HCT116 (cell line): ENCODE data around the gene GAP43.

Source experiments
- CEBPB ChIP-seq: IDR thresholded peaks from 2 replicates; pipeline ENCODE4 v1.6.1; 2012; ENCODE audit warnings: low read depth
- EZH2 ChIP-seq: fragments of 200-600 bp; sonication (generic); IDR thresholded peaks from 2 replicates; pipeline ENCODE4 v1.6.1; 2017; ENCODE audit warnings: antibody characterized with exemption, mixed run types
- EZH2phosphoT487 ChIP-seq: fragments of 200-600 bp; IDR thresholded peaks from 2 replicates; pipeline ENCODE4 v1.6.1; 2018; ENCODE audit warnings: antibody characterized with exemption, borderline replicate concordance
- FOSL1 ChIP-seq: IDR thresholded peaks from 2 replicates; pipeline ENCODE4 v1.6.1; 2012; ENCODE audit warnings: low read depth
- JUND ChIP-seq: IDR thresholded peaks from 2 replicates; pipeline ENCODE4 v1.6.1; 2012
- POLR2AphosphoS5 ChIP-seq: IDR thresholded peaks from 2 replicates; pipeline ENCODE4 v1.6.1; 2011; ENCODE audit warnings: mild to moderate bottlenecking, low read depth, low read length, moderate library complexity
- SP1 ChIP-seq: IDR thresholded peaks from 2 replicates; pipeline ENCODE4 v1.6.1; 2012; ENCODE audit warnings: low read depth
- TF ChIP-seq, protein P1 (sequence below), 3 experiments: fragments of 200-600 bp in 1 of 3; sonication (generic) in 1 of 3; IDR thresholded peaks in 2 of 3; conservative IDR thresholded peaks in 1 of 3; 2 replicates each; pipeline ENCODE4 v1.5.1; 2012 to 2017; ENCODE audit warnings: low read depth in 2 of 3, low read length in 2 of 3, antibody characterized with exemption in 1 of 3, borderline replicate concordance in 1 of 3, control low read depth in 1 of 3, mild to moderate bottlenecking in 1 of 3, mixed read lengths in 1 of 3, mixed run types in 1 of 3, moderate library complexity in 1 of 3; ENCODE audit not compliant: insufficient read depth in 1 of 3
- TF ChIP-seq, protein P2 (sequence below): IDR thresholded peaks from 2 replicates; pipeline ENCODE4 v1.6.1; 2011; ENCODE audit warnings: mild to moderate bottlenecking, low read length, moderate library complexity; ENCODE audit not compliant: insufficient replicate concordance; ENCODE audit errors: extremely low read depth

DNA sequence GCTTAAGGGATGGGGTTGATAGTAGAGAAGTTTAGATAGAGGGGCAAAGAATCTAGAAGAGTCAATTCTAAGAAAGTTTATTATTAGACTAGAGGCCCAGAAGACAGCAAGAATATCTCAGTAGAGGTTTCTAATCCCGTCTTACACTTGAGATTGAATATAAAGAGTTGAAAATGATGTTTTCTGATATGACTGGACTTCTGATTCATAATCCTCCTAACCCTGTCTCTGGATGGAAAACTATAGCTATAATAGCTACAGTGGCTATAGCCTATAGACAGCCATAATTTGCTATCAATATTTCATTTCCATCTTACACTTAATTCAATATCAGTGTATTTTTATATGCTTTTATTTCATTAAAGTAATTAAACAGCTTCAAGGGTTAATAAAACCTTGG lies 60.0 kb downstream of the GAP43 start:
- TF ChIP-seq EZH2phosphoT487 = no peak
- TF ChIP-seq, protein P1, sequence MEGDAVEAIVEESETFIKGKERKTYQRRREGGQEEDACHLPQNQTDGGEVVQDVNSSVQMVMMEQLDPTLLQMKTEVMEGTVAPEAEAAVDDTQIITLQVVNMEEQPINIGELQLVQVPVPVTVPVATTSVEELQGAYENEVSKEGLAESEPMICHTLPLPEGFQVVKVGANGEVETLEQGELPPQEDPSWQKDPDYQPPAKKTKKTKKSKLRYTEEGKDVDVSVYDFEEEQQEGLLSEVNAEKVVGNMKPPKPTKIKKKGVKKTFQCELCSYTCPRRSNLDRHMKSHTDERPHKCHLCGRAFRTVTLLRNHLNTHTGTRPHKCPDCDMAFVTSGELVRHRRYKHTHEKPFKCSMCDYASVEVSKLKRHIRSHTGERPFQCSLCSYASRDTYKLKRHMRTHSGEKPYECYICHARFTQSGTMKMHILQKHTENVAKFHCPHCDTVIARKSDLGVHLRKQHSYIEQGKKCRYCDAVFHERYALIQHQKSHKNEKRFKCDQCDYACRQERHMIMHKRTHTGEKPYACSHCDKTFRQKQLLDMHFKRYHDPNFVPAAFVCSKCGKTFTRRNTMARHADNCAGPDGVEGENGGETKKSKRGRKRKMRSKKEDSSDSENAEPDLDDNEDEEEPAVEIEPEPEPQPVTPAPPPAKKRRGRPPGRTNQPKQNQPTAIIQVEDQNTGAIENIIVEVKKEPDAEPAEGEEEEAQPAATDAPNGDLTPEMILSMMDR (IDR thresholded peaks at IDR 0.05 in 2 of 3, conservative IDR thresholded peaks at IDR 0.05 in 1 of 3; ENCODE audit: borderline replicate concordance in 1 of 3, insufficient read depth in 1 of 3, low read depth in 2 of 3, low read length in 2 of 3) = no peak
- TF ChIP-seq, protein P2, sequence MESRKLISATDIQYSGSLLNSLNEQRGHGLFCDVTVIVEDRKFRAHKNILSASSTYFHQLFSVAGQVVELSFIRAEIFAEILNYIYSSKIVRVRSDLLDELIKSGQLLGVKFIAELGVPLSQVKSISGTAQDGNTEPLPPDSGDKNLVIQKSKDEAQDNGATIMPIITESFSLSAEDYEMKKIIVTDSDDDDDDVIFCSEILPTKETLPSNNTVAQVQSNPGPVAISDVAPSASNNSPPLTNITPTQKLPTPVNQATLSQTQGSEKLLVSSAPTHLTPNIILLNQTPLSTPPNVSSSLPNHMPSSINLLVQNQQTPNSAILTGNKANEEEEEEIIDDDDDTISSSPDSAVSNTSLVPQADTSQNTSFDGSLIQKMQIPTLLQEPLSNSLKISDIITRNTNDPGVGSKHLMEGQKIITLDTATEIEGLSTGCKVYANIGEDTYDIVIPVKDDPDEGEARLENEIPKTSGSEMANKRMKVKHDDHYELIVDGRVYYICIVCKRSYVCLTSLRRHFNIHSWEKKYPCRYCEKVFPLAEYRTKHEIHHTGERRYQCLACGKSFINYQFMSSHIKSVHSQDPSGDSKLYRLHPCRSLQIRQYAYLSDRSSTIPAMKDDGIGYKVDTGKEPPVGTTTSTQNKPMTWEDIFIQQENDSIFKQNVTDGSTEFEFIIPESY = no peak
- TF ChIP-seq SP1 = no peak
- TF ChIP-seq JUND = no peak
- no peak for TF ChIP-seq FOSL1
- TF ChIP-seq POLR2AphosphoS5 = no peak
- no peak for TF ChIP-seq CEBPB
- TF ChIP-seq EZH2 = no peak
